ENCODE data around the gene IMP3. TPM values are rescaled to one million over a fixed set of nuclear protein-coding genes. Genes with fewer than 3 reads are reported as not detected.

The IMP3 gene
- total and polyA plus RNA-seq, 9 of the 15 experiments (the other 6 are each of a cell fraction or from before 2014, with no cell fraction given): 14.5 to 160 (median 74.4) TPM

DNA sequence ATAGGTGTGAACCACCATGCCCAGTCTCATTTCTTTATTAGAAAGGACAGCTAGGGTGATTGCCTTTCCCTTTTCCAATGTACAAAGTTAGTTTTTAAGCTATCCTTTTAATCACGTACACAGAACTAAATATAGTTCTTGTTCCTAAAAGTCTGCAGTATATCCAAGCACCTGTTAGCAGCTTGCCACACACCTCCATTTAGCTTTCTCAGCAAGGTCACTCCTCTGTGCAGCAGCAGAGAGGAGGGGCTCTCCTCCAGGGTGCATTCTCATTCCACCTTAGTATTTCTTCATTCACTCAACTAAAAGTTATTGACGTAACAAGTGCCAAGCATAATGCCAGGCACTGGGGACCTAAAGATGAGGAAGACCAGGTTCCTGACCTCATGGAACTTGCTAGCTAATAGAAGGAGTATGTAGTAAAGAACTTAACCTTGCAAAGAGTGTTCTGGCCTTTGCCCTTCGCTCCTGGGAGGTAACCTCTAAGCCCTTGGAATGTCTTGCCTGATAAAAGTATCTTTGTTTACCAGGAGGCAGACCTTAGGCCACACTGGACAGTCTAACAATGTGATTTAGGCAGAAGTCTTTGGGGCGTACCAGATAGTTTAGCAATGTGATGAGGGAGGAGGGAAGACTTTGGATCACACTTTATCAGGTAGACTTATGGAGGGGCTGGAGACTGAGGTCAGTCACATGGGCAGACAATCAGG, 48.2 kb downstream of the IMP3 start:
- Histone ChIP-seq H3K9ac (ENCODE audit: insufficient read depth in 1 of 2, low read depth in 2 of 2, low read length in 2 of 2) (no peak overlapping the region), H3K4me2 (ENCODE audit: insufficient read depth, low read length) (peak overlapping the region; percentile 53), H3K4me1 (replicated peaks in 1 of 2; ENCODE audit: control insufficient read depth in 2 of 2, insufficient read depth in 2 of 2, low read length in 2 of 2) (peaks cover 5 to 14% of the 10 kb centered on the region in 2 experiments; a peak in 3 of 5 replicates), H3K4me3 (no peak overlapping the region), H2AFZ (ENCODE audit: low read depth, low read length) (no peak overlapping the region), H3K27me3 (ENCODE audit: control insufficient read depth in 2 of 2, insufficient read depth in 2 of 2, low read length in 2 of 2) (no peaks in the 10 kb centered on the region), H3K36me3 (ENCODE audit: control insufficient read depth, insufficient read depth, low read length) (peaks cover 21% of the 10 kb centered on the region; the same call in 1 of the 3 replicates), H3K9me1 (ENCODE audit: control insufficient read depth, insufficient read depth, low read length) (no peaks in the 10 kb centered on the region), H4K20me1 (replicated peaks; ENCODE audit: control insufficient read depth, insufficient read depth, low read length) (peaks cover 4% of the 10 kb centered on the region), H3K9me3 (replicated peaks; ENCODE audit: control insufficient read depth, insufficient read depth, low read depth, low read length) (no peaks in the 10 kb centered on the region), H3K79me2 (ENCODE audit: control insufficient read depth, insufficient read depth, low read length) (no peaks in the 10 kb centered on the region), H3K27ac (ENCODE audit: extremely low read depth, low read depth, low read length) (no peak overlapping the region)
- ATAC-seq (peak; percentile 76), DNase-seq (ENCODE audit: extremely low read depth in 1 of 4, low spot score in 3 of 4) (peak in 2 of 4 experiments; percentile 31 to 70), FAIRE-seq (peak; percentile 83)
- ChIA-PET POLR2A (interaction anchor here (0.6 to 1.3 kb wide), 6 partner anchors 10 to 263 kb away, joined by 3 to 5 read pairs (median 3); partner anchors contain the start of gene PTPN9), CTCF (ENCODE audit: low intra/inter-chr PET ratio) (no interaction called here)
- no TSS peak for BruUV-seq (replicated peaks)
- in situ Hi-C loops (cut with MboI) (no loop called here), intact Hi-C loops (cut with micrococcal nuclease) (no loop called here)
- WGBS (ENCODE audit: insufficient coverage, low coverage, missing lambda C conversion rate): 37% methylated on average over 4 of the region's 4 CpGs
- TF ChIP-seq TCF3 (CRISPR knock-in tag; IDR thresholded peaks at IDR 0.05) (peak; percentile 91), CTBP1 (IDR thresholded peaks at IDR 0.05; ENCODE audit: borderline replicate concordance) (peak; percentile 54; the same call in 1 of the 2 replicates), GABPB2 (CRISPR knock-in tag; conservative IDR thresholded peaks at IDR 0.05) (no peak), TAL1 (IDR thresholded peaks at IDR 0.05) (peak; percentile 75), CBFA2T2 (conservative IDR thresholded peaks at IDR 0.05) (peak; percentile 77), HDAC1 (IDR thresholded peaks at IDR 0.05) (peak in 1 of 2 experiments; percentile 82; a peak in 2 of 4 replicates), MAZ (CRISPR knock-in tag; conservative IDR thresholded peaks at IDR 0.05 in 1 of 2, IDR thresholded peaks at IDR 0.05 in 1 of 2) (no peak), ZNF77 (CRISPR knock-in tag; IDR thresholded peaks at IDR 0.05) (no peak), RCOR1 (IDR thresholded peaks at IDR 0.05; ENCODE audit: borderline replicate concordance in 1 of 2, low read depth in 2 of 2, low read length in 2 of 2) (peak; percentile 47 to 78; a peak in 3 of 4 replicates), NR2C1 (IDR thresholded peaks at IDR 0.05) (peak; percentile 63), NR2C1 (tag; IDR thresholded peaks at IDR 0.05) (peak; percentile 64), MXI1 (IDR thresholded peaks at IDR 0.05; ENCODE audit: low read depth, low read length) (no peak), ZNF146 (CRISPR knock-in tag; IDR thresholded peaks at IDR 0.05; ENCODE audit: unreplicated experiment) (no peak), CBFA2T3 (IDR thresholded peaks at IDR 0.05) (peak; percentile 89), EP300 (IDR thresholded peaks at IDR 0.05; ENCODE audit: low read length) (0 out of 2 replicates have a peak, but pooled peaks have one; percentile 4), XRCC5 (IDR thresholded peaks at IDR 0.05; ENCODE audit: low read depth, low read length) (no peak), TCFL5 (CRISPR knock-in tag; conservative IDR thresholded peaks at IDR 0.05) (no peak), TEAD1 (CRISPR knock-in tag; IDR thresholded peaks at IDR 0.05) (no peak), SMARCB1 (IDR thresholded peaks at IDR 0.05; ENCODE audit: insufficient read length, low read depth) (no peak), NONO (IDR thresholded peaks at IDR 0.05; ENCODE audit: low read depth in 2 of 2, low read length in 1 of 2) (no peak), SUPT5H (IDR thresholded peaks at IDR 0.05) (no peak)
- TF ChIP-seq, protein P1, sequence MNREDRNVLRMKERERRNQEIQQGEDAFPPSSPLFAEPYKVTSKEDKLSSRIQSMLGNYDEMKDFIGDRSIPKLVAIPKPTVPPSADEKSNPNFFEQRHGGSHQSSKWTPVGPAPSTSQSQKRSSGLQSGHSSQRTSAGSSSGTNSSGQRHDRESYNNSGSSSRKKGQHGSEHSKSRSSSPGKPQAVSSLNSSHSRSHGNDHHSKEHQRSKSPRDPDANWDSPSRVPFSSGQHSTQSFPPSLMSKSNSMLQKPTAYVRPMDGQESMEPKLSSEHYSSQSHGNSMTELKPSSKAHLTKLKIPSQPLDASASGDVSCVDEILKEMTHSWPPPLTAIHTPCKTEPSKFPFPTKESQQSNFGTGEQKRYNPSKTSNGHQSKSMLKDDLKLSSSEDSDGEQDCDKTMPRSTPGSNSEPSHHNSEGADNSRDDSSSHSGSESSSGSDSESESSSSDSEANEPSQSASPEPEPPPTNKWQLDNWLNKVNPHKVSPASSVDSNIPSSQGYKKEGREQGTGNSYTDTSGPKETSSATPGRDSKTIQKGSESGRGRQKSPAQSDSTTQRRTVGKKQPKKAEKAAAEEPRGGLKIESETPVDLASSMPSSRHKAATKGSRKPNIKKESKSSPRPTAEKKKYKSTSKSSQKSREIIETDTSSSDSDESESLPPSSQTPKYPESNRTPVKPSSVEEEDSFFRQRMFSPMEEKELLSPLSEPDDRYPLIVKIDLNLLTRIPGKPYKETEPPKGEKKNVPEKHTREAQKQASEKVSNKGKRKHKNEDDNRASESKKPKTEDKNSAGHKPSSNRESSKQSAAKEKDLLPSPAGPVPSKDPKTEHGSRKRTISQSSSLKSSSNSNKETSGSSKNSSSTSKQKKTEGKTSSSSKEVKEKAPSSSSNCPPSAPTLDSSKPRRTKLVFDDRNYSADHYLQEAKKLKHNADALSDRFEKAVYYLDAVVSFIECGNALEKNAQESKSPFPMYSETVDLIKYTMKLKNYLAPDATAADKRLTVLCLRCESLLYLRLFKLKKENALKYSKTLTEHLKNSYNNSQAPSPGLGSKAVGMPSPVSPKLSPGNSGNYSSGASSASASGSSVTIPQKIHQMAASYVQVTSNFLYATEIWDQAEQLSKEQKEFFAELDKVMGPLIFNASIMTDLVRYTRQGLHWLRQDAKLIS (CRISPR knock-in tag; IDR thresholded peaks at IDR 0.05): no peak
